ENCODE measurements around the gene SLC35F3.

Gene SLC35F3

DNA sequence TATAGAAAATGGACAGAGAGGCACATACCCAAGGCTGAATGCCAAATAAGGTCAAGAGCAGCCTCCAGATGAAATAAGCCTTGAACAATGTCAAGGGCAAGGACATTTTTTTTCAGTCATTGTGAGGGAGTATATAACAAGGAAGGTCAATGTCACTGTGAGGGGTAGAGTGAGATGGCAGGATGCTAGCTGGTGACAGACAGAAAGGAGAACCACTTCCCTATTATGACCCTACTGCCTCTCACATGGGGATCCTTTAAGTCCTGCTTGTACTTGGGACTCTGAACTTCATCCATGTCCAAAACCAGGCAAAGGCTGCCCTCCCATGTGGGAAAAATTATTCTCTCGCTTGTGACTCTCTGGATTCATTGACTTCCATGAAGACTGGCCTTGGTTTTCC is 349.3 kb downstream of the SLC35F3 start:
- DNase-seq (ENCODE audit: low read depth, low spot score), result no peak

DNA sequence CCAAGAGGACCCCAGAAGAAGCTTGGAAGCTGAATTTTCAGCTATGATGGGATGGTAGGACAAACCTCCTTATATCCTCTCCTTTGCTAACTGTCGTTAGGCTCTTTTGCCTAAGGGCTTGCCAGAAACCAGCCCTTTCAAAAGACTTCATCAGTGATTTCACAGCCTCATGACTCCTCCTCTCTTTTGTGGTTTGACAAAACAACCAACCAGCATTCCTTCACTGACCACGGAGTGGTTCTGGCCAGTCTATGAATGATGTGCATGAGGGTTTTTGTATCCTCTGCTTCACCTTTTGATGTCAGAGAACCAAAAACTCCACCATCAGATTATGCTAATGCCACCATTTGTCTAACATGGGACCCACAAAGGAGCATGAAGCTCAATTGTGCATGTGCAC is 351.9 kb downstream of the SLC35F3 start:
- no peak for DNase-seq (ENCODE audit: low read depth, low spot score)

DNA sequence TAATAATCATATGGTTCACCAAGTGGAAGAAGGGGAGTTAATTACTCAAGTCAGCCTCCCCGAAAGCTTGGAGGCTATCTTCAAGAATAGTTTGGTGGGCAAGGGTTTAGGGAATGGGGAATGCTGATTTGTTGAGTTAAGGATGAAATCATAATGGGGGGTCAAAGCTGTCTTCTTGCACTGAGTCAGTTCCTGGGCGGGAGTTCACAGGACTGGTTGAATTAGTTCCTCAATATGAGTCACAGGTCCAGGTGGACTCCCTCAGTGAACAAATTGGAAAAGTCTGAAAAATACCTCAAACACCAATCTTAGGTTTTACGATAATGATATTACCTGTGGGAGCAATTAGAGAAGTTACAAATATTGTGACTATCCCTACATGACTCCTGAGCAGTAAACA is 353.6 kb downstream of the SLC35F3 start:
- DNase-seq (ENCODE audit: low read depth, low spot score), result no peak

DNA sequence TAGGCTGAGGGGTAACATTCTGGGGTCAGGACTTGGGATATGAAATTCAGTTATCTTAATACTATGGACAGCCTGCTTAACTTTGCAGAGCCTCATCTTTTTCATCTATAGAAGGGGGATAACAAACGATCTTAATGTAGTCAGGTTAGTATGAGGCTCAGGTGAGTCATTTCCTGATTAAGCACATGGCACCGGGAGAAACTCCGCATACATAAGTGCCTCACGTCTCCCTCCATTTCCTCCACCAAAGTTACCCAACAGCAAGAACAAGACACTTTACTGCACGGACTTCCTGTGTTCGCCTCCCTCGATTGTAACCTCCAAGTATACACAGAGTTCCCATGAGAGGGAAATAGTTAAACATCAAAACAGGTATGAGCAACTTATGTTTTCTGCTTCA is 356.1 kb downstream of the SLC35F3 start:
- no peak for DNase-seq (ENCODE audit: low read depth, low spot score)

DNA sequence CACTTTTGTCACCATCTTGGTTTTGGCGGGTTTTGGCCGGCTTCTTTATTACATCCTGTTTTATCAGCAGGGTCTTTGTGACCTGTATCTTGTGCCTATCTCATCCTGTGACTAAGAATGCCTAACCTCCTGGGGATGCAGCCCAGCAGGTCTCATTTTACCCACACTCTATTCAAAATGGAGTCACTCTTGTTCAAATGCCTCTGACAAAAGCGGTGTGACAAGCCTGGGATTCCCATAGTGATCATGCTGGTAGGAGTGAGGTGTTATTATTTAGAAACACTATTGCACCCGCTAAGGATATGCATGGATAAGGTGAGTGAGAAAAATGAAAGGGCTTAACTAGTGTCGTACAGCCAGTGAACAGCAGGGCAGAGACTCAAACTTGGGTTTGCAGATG is 357.1 kb downstream of the SLC35F3 start:
- no peak for DNase-seq (ENCODE audit: low read depth, low spot score)

DNA sequence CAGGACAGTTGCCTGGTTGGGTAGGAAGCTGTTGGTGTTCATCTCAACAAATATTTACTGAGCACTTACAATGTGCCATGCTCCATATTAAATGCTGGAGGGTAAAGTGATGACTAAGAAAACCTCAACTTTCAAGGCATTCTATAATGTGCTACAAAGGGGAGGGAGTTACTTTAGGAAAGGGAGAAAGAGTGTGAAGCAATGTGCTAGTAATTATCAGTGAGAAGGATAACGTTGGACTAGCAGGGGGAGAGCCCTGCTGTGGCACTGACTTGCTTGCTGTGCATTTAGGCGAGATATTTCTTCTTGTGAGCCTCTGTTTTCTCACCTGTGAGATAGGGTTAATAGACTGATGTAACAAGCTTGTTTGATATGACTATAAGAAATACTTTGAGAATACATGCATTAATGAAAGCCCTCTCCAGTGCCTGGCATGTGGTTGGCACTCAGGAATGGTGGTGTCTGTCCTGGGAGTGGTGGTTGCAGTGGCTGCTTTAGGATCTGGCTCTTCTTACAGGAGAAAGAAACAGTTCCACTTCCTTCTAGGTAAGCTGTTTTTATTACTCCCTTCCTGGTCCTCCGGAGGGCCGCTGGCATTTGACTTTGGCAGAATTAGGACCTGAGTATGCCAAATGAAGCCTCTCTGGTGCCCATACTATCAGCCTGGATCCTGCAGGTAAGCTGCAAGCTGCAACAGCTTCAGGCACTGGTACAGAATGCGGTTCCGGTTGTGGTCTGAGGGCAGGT is 357.7 kb downstream of the SLC35F3 start:
- DNase-seq (ENCODE audit: low read depth, low spot score), result no peak

DNA sequence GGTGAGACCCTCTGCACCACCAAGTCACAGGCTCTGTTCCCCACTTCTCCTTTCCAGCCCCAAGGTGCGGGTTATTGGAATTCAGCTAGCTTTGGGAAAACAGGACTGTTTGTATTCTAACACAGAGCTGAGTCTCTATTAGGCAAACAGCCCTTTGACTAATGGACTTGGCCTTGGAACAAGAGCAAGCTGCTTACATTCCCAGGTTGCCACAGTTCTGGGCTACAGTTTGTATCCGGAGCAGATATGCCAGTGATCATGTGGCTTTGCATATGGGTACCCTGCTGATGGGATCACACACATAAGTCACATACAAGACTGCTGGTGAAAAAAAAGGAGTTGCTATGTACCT is 358.3 kb downstream of the SLC35F3 start:
- no peak for DNase-seq (ENCODE audit: low read depth, low spot score)

DNA sequence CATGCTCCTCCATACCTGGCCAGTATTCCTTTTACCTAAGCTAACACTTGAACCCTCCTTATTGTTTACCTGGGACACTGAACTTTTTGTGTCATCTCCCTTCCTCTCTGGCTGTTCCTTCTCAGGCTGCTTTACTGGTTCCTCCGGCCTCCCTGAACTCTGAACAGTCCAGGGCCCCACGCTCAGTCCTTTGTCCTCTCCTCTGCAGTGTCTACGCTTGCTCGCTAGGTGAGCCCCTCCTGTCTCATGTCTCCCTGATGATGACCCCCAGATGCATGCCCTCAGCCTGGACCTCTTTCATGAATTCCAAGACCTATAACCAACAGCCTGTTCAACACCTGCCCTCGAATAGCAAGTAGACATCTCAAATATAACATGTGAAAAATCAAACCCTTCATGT is 360.4 kb downstream of the SLC35F3 start:
- no peak for DNase-seq (ENCODE audit: low read depth, low spot score)

DNA sequence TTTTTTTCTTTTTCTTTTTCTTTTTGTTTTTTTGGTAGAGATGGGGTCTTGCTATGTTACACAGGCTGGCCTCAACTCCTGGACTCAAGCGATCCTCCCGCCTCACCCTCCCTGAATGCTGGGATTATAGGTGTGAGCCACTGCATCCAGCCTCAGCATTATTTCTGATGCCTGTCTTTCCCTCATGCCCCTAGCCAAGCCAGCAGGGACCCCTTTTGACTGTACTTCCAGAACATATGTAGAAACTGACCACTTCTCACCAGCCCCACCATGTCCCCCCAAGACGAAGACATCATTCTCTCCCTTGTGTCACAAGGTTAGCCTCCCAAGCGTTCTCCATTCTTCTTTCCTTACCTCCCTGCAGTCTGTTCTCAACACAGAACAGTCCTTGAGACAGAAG is 360.8 kb downstream of the SLC35F3 start:
- no peak for DNase-seq (ENCODE audit: low read depth, low spot score)

DNA sequence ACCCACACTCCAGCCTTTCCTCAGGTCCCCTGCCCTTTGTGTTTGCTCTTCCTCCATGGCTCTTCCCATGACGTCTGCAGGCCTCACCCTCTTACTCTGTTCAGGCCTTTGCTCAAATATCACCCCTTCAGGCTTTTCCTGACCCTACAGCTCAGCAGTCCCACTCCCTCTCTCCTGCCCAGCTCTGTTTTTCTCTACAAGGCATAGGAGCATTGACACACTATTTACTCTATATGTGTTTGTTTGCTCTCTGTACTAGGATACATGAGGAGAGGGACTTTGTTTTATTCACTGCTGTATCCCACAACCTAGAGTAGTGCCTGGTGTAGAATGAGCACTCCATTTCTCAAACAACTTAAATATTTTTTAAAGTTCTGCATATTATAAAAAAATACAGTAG is 361.4 kb downstream of the SLC35F3 start:
- DNase-seq (ENCODE audit: low read depth, low spot score), result no peak

DNA sequence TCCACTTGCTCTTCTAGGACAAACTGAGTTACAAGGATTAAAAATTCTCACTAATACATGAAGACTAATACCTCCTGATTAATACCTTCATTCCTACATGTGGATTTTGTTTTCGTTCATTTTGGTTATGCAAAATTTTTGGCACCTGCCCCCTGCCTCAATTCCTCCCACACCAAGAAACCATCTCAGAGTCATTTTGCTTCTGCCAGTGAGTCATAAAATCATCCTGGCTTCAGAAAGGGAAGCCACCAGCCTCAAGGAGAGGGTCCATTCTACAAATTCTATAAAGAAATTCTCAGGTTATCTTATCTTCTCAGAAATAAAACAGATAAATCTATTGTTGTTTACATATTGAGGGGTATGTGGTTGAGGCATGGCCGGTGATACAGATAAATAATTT is 365.6 kb downstream of the SLC35F3 start:
- no peak for DNase-seq (ENCODE audit: low read depth, low spot score)

DNA sequence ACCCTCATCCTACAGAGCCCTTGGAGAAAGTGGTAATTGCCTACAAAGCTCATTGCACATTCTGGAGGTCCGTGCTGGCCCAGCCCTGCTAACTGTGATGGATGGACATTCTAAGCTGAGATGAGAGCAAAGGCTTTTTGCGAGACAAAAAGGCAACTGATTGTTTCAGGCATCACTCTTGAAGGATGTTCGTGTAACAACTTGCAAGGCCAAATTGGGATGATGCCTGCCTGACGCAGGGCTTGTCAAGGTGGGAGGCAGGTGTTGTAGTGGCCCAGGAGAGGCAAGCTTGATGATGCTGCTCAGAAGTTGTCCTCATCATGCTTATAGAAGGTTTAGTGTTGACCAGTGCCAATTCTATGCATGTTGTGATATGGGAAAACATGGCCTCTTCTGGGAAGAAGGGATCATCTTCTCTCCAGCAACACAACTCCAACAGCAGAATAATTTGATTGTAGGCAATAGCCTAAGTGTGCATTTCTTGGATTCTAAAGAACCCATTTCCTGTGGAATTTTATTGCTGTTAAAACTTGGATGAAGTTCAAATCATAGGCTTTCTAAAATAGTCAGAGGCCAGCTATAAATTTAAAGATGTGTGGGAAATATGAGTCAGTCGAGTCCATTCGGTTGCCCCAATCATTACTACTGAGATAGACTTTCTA is 366.2 kb downstream of the SLC35F3 start:
- DNase-seq (ENCODE audit: low read depth, low spot score), result no peak

DNA sequence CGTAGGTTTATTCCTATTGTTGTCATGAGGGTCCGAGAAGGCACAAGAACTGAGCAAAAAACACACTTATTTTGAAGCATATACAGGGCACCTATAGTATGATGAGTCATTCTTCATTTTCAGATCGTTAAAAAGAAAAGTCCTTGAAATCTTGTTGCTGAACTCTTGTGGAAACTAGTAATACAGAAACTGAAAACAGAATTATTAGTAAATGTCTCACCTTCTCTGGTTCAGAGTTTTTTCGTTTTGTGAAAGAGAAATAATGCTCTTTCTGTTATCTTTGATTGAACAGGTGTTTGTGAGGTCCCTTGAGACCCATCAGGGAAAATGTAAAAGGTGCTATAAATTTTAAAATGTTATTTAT is 366.7 kb downstream of the SLC35F3 start:
- no peak for DNase-seq (ENCODE audit: low read depth, low spot score)

DNA sequence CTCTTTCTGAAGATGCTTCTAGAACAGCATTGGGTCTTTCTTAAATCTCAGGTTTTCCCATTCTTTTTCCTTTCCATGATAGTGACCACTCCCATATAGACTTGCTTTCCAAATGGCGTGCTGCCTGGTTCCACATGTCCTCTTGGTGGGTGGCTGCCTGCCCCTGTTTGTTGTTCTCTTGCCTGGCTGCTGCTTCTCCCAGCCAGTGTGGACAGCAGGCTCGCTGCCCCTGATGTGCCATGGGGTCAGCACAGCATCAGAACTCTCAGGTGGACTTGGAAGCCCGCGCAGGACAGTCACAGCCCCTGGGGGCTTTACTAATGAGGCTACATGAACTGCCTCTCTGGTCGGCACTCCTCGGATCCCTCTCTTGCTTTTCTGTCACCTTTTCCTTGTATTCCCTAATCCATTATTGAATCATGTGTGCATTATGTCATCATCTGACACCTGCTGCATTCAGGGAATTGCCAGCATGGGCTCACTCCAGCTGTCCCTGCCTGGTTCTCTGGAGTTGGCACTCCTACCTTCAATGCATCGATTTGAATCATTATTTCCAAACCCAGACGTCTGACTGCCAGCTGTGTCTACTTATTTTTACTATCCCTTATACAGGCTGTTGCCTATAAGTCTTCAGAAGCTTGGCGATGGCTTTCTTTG is 368.3 kb downstream of the SLC35F3 start:
- no peak for DNase-seq (ENCODE audit: low read depth, low spot score)

DNA sequence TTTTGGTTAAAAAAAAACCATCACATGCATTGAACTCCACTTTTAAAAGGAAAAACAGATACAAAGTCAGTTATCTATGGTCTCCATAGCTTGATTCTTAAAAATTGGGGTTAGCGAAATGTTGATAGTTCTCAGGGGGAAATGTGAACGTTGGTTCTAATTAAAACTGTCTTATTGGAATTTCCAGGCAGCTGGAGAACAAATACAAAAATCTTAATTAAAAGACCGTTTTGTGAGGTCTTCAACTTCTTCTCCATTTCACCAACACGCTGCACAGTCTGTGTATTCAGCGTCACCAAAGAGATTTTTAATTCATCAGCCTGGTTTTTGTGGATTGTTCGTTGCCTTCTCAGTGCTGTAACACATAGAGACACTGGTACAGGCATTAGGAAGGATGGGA is 369.5 kb downstream of the SLC35F3 start:
- DNase-seq (ENCODE audit: low read depth, low spot score), result no peak

DNA sequence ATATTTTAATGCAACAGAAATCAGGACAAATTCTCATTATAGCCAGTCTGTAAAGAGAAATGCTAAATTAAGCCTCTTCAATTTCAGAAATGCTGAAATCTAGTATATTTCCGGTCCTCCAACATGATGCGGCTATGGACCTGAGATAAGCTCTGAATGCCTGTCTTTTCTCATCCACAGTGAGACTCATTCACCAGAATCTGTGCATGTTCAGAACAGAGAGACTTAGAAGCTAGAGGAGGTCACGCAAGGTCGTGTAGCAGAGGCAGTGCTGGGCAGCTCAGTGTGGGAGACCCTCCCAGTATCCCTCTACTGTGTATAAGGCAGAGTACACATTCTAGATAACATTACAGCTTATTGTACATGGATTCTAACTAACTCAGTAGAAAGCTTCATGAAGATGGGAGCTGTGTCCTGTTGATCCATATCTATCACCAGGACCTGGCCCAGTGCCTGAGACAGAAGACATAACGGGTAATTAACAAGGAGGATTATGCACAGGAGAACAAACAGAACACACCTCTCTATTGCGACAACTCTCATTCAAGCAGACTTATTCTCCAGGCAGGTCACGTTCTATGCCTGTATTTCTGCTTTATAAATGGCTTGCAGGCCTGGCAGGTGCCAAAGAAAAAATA is 371.8 kb downstream of the SLC35F3 start:
- no peak for DNase-seq (ENCODE audit: low read depth, low spot score)

DNA sequence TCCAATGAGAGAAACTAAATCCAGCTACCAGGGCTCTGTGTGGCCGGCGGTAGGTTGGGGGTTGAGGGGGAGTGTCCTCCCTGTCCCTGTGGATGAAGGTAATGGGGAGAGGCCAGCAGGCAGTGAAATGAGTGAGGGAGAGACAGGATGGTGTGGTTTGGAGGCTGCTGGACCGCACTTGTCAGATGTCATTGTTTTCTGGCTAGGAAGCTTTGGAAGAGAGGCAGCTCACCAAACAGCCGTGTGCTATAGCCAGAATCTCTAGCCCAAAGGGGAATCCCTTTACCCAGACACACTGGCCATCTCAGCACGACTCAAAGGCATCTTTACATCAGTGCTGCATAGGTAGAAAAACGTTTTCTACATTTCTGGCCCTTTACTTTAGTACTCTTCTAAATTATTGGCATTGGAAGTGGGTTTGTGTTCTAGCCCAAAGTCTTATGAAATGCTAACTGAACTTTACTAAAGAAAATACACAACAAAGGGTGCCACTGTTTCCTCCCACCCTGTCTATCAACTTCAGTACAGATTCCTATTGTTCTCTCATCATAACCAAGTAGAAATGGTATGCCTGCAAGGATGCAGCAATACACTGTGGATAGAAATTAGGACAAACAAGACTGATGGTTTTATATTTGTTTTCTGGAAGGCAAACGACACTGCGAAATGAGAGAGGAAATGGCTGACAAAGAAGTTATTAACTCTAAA is 372.8 kb downstream of the SLC35F3 start:
- no peak for DNase-seq (ENCODE audit: low read depth, low spot score)

DNA sequence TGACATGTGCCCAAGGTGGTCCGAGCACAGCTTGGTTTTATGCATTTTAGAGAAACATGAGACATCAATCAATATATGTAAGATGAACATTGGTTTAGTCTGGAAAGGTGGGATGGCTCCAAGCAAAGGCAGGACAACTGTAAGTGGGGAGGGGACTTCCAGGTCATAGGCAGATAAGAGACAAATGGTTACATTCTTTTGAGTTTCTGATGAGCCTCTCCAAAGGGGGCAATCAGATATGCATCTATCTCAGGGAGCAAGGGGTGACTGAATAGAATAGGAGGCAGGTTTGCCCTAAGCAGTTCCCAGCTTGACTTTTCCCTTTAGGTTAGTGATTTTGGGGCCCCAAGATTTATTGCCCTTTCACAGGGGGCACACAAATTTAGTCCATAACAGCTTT is 374.5 kb downstream of the SLC35F3 start:
- DNase-seq (ENCODE audit: low read depth, low spot score), result no peak

DNA sequence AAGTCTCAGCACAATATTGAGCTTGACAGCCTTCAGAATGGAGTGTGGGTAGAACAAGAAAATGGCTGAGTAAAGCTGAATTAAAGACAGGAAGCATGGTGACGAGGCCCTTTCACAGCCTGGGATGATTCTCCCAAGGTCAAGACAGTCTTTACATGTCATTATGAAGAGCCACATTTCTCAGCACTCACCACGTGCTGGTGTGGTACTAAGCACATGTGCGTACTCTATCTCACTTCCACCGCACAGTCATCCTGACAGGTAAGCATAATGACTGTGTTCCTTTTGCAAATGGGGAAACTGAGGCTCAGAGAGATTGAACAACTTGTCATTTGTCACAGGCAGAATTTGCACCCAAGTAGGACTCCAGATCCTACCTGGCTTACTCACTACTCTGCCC is 376.0 kb downstream of the SLC35F3 start:
- DNase-seq (ENCODE audit: low read depth, low spot score), result no peak

DNA sequence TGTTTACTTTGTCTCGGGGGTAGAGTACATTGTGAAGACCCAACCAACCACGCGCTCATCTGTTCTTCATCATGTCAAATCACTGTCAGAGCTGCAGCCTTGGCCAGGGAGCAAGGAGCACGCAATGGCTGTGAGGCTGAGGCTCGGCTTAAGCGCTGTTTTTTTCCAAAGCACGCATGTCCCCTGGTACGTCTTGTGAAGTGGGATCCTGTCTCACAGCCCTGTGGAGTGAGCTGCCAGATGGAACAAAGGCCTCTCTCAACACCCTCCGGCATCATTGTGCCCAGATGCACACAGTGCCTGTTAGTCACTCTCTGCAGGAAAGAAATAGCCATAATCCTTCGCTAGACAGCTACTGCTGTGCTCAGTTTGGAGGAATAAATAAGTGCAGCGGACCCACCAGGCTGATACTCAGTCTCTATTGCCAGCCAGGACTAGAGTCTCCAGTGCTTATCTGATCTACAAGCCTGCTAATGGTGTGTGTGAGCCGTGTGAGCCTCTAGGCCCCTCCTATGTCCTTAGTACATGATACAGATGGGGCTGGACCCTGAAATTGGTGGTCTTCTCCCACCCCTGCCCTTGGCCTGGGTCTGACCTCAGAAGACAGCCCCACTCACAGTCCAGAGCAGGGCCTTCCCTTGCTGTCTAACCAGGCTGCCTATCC is 377.5 kb downstream of the SLC35F3 start:
- no peak for DNase-seq (ENCODE audit: low read depth, low spot score)

DNA sequence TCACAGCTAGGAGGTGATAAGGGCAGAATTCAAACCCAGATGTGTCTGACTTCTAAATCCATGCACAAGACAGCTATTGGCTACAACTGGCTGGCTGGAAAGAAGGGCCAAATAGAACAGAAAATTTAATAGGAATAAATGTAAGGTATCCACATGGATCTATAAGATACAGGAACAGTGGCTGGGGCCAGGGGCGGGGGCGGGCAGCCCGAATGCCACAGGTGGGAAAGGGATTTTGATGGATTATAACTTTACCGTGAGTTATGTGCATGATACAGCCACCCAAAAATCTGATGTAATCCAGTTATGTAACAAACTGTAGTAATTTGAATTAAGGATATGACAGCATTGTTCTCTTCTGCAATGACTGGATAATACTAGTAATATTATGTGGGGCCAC is 381.7 kb downstream of the SLC35F3 start:
- DNase-seq (ENCODE audit: low read depth, low spot score), result no peak

DNA sequence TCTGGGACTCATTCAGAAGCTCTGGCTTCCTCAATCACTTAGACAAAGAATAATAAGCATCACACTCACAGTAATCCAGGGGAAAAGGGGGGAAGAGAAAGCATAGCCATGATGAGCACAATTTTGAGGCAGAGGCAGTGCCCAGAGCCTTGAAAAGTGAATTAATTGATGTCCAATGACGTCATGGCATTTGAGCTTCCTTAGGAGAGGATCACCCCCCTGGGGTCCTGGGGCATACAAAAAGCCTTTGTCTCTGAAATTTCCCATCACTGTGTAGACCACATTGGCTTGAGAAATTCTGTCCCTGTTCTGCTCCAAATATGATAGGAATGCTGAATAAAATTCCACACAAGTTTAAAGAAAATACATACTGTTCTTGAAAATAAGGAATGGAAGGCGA is 384.5 kb downstream of the SLC35F3 start:
- no peak for DNase-seq (ENCODE audit: low read depth, low spot score)

Data from brain pericyte (primary cell).